ENCODE measurements around the gene TRAPPC11.

The TRAPPC11 gene

DNA sequence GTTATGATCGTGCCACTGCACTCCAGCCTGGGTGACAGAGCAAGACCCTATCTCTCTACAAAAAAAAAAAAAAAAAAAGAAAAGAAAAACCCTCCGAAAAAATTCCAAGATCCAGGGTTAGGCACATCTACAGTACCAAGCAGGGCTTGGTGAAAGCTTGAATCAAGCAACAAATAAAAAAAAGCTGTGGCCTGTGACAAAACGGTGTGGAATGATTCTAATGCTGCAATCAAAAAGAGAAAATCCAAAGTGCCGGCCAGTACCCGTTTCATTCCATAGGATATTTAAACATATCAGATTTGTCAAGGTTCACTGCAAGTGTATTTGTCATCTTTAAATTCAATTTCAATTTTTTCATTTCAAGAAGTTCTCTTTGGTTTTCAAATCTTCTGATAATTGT, 20.7 kb upstream of the TRAPPC11 start:
- DNase-seq: no peak

DNA sequence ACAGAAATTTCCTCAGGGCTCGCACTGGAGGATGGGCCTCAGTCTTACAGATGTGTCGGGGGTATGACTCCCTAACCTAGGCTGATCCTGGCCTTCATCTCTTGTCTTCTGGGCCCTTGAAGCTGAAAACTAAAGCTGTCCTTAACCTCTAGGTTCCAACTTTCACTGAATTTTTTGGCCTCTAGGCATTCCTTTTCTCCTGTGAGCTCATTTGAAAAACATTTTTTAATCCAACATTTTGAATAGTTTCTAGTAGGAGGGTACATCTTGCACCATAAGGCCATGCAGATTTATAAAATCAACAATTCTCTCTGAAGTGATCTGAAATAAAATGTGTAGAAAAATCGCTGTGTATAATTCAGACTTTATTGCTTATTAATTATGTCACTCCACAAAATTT, 19.8 kb upstream of the TRAPPC11 start:
- DNase-seq: no peak

- no peak for DNase-seq
Observed at GRCh38 chr4:183645326-183645725, 13.8 kb upstream of the TRAPPC11 start.

DNA sequence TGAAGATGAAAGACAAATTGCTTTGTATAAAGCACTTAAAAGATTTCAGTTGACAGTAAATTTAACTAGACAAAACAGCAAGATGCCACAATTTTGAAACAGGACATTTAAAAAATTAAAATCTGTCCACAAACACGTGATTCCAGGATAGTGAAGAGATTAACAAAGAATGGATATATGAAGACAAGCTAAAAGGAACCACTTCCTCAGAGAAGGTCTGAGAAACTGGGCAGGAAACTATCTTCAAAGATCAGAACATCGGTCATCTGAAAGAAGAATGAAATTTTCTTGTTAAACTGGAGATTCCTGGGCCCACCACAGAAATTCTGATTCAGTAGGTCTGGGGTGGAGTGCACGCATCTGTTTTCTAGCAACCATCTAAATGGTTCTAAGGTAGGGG, 1.5 kb upstream of the TRAPPC11 start:
- no peak for DNase-seq

DNA sequence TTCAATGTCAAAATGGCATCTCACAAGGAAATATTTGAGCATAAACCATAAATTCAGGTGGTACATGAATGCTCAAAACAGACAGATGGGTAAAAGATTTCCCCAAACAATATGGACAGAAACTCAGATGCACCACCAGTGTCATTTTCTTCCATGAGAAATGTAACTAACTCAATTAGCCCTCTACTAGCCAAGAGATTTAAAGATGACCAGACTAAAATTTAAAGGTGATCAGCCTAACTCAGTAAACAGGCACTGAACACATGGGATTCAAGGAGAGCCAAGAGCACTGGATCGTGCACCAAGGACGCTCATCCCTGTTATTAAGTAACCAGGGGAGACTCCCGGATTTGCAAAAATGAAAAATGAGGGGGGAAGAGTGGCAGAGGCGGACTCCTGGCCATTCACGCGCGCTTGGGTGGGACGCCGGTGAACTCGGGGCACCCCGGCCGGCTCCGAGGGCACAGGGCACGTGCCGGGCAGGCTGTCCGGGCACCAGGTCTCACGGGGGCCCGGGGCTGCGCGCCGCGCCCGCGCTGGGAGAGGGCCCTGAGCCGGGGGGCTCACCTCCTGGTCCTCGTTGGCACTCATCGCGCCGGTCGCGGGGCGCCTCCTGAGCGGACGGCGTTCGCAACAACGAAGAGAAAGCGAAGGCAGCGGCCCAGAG, 598 bp upstream of the TRAPPC11 start:
- no peak for DNase-seq

GRCh38 chr4:183659872-183660242, 764 bp downstream of the TRAPPC11 start:
- no peak for DNase-seq

DNA sequence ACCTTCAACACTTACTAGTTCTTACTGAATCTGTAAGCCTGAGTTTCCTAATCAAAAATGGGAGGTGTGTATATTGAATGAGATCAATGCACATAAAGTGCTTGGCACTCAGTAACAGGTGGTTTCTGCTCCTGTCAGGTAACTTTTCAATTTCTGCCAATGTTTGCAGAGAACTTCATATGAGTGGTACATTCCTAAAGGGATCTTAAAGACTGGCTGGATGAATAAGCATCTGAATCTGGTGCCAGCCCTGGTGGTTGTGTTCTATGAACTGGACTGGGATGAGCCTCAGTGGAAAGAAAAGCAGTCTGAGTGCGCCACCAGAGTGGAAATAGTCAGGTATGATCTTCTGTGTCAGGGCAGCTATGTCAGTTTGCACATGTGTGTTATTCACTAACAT, 7.0 kb downstream of the TRAPPC11 start:
- DNase-seq: no peak

DNA sequence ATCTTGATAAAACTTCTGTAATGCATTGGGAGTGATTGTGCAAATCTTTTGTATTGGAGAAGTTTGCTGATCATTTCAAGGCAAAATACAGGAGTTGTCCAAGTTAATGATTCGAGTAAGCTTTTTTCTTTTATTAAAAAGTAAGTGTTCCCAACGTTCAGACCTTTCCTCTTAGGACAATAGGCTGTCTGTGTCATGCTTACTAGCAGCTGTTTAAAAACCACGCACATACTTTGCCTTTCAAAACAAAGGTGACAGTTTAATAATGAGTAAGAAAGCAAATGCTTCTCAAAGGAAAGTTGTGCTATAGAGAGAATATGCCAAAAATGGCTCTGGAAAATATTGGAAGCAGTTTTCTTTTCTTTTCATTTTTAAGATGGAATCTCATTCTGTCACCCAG, 11.2 kb downstream of the TRAPPC11 start:
- DNase-seq: no peak

DNA sequence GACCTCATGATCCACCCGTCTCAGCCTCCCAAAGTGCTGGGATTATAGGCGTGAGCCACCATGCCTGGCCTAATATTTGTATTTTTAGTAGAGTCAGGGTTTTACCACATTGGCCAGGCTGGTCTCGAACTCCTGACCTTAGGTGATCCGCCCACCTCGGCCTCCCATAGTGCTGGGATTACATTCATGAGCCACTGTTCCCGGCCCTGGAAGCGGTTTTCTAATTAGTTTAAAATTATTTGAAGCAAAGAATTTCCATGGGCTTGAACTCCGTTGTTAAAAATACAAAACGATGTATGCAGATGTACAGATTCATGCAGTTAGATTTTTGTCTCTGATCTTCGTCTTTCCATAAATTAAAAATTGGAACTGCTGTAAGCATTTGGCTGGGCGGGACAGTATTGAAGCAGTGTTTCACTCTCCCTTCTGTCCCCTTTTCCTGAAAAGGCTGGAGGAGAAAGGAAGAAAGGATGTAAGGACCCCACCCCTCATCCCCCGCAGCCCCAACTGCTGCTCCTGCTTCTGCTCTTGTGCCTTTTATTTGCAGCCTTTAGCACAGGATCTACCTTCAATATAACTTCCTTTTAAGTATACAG, 12.0 kb downstream of the TRAPPC11 start:
- no peak for DNase-seq

- no peak for DNase-seq
Observed at GRCh38 chr4:183674153-183674552, 15.1 kb downstream of the TRAPPC11 start.

DNA sequence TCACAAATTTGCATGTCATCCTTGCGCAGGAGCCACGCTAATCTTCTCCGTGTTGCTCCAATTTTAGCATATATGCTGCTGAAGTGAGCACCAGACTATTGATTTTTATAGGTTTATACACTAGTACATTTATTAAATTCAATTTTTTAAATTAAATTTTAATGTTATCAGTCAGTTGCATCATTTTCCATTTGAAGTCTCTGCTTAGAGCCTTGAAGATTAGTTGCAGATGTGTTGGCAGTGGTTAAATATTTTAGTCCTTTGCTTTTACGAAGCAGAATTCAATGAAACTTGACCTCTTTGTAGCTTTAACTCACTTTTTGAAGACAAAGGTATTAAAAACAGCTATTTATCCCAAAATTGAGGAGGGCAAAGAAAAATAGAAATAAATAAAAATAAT, 16.5 kb downstream of the TRAPPC11 start:
- DNase-seq: no peak

- no peak for DNase-seq
Observed at GRCh38 chr4:183681119-183681518, 22.0 kb downstream of the TRAPPC11 start.

- no peak for DNase-seq
Observed at GRCh38 chr4:183686461-183686860, 27.4 kb downstream of the TRAPPC11 start.

GRCh38 chr4:183688216-183688615, 29.1 kb downstream of the TRAPPC11 start:
- DNase-seq: no peak

DNA sequence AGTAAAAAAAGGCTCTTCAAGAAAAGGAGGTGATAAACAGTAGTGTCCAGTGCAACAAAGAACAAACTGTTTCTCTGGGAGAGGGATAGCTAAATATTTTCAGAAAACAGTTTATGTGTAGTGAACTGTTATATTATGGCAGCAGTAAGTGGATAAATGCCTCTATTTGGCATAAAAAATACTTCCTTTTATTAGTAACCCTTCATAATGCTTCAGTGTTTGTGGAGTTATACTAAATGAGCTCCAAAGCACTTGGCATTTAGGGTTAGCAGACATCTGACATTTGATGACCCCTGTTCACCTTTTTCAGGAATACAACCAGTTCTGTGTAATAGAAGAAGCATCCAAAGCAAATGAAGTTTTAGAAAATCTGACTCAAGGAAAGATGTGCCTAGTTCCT, 31.9 kb downstream of the TRAPPC11 start:
- no peak for DNase-seq

DNA sequence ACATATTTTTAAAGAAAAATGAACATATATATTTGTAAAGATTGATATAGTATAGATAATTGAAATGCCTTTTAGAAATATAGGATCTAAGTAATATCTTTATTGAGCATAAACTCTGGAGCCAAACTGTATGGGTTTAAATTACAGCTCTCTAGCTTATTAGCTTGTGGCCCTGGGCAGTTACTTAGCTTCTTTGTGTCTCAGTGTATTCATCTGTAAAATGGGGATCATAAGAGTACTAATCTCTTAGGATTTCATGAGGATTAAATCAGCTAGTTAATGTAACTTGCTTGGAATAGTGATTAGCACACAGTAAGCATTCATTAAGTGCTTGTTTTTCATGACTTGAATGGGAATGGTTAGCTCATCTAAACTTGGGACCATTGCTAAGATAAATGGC, 32.8 kb downstream of the TRAPPC11 start:
- no peak for DNase-seq

DNA sequence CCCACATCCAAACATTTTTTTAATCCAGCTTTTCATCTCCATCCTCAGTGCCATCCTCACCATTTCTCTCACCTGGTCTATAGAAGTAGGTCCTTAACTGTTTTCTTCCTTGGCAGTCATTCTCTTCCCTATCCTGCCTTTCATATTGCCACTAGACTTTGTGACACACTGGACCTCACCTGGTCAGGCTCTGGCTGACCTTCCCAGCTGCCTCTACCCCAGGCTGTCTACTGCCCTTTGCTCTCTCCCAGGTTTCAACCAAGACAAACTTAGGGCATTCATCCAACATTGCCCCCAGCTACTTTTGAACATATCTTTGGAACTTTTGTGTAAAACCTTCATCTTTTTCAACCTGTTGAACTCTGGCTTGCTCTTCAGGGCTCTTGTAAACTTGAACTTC, 39.8 kb downstream of the TRAPPC11 start:
- DNase-seq: no peak

DNA sequence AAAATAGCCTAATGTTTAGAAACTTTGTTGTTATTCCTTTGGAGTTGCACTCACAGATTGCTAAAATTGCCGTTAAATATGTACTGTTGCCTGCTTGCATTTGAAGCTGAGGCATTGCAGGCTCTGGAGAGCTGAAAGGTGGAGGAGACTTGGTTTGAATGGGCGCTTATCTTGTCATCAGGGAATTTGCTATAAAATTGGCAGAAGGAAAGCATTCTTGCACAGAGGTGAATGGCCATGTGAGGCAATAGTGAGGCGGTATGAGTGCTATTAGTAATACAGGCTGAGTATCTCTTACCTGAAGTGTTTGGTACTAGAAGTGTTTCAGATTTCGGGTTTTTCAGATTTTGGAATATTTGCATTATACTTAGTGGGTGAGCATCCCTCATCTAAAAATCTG, 41.3 kb downstream of the TRAPPC11 start:
- DNase-seq: no peak

DNA sequence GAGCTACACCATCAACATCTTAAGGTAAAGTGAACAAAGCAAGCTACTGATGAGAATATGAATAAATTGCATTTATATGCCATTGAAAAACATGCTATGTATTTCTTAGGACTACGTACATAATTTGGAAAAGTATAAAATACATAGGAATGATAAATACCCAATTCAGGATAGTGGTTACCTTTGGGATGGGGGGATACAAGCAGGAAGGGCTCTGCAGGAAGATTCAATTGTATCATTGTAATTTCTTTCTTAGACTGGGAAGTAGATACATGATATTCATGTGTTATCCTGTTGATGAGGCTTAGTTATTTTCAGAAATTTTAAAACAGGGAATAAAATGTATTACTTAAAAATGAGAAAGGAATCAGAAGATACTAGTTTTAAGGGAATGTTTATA, 43.4 kb downstream of the TRAPPC11 start:
- no peak for DNase-seq

DNA sequence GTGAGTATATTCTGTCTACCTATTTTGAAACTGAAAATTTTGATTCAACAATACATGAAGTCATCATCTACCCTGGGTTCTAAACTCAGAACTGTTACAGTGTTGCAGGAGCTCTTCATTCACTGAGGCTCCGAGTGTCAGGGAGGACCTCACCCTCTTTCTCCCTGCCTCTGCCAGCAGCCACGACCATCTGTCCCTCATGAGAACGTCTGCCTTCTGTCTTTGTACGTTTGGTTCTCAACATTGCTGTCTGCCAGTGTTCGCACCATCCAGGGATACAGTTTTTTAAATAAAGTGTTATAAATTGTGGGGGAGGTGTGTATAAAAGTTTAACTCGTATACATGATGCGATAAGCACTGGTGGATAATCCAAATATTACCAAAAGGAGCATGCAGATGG, 55.5 kb downstream of the TRAPPC11 start:
- DNase-seq: no peak

- DNase-seq: no peak
Observed at GRCh38 chr4:183716302-183716701, 57.2 kb downstream of the TRAPPC11 start.

DNA sequence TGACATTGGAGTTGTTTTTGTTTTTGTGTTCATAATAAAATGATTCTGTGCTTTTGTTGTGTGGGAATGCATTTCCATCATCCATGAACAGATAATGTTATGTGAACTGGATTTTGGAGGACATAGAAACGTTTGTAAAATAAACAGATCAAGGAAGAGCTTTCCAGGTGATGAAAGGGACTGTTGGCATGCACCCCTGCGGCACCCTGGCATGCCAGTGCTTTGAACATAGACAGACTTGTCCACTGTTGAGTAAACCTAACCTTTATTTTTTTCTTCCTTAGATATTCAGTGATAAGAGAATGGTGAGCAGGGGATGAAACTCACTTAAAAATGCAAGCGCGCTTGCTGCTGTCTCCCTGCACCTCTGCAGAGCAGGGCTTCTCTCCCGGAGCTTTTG, 59.8 kb downstream of the TRAPPC11 start:
- DNase-seq: no peak

DNA sequence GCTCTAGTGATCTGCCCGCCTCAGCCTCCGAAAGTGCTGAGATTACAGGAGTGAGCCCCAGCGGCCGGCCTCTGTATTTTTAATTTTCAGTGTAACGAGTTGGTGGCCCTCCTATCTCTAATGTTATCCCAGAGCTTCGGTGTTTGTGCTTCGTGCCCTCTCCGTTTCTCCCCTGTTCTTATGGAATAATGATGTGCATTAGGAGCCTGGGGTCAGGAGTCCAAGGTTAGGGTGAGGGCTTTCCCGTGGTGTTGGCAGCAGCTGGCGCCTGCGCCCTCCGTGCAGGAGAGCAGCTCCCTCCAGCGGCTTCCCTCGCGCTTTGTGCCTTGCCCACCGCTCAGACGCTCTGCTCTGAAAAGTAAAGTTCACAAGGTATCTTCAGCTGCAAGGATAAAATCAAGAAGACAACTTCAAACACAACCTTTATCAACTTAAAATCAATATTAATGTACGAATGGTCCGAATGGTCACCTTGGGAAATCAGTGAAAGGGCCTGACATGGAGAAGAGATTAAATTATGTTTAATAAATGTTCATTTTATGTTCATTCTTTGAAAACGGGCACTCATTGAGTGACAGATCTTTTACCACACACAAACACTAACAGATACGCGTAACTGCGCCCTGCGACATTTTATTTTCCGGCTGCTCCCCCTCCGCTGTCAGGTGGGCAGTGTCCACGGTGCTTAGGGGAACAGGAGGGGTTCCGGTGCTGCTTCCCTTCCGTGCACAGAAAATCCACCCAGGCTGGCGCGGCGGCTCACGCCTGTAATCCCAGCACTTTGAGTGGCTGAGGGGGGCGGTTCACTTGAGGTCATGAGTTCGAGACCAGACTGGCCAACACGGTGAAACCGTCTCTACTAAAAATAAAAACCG, 62.4 kb downstream of the TRAPPC11 start:
- DNase-seq: no peak
